DND-41 (cell line): ENCODE results near the gene MARS1.

Experiments used
- ATAC-seq: fragments of 200-7000 bp; cut with Tn5 transposase; 3 replicates; pipeline ENCODE4 v1.9.1; 2021; ENCODE audit warnings: low read depth; ENCODE audit not compliant: insufficient read depth
- DNase-seq: peaks from one replicate; pipeline ENCODE4 v3.0.0-alpha.2; 2020
- H2AFZ ChIP-seq: 2 replicates; pipeline ENCODE4 v1.6.0; 2012; ENCODE audit warnings: low read depth, low read length
- H3K27ac ChIP-seq: 2 replicates; pipeline ENCODE4 v1.5.1; 2012; ENCODE audit warnings: low read length, inconsistent platforms
- H3K27me3 ChIP-seq: fragments of 200-600 bp; sonication (generic); 2 replicates; pipeline ENCODE4 v1.6.0; 2012; ENCODE audit warnings: low read length, mild to moderate bottlenecking, inconsistent platforms; ENCODE audit not compliant: insufficient read depth, poor library complexity
- H3K36me3 ChIP-seq: 2 replicates; pipeline ENCODE4 v1.5.1; 2012; ENCODE audit warnings: low read length, inconsistent platforms; ENCODE audit not compliant: insufficient read depth
- H3K4me1 ChIP-seq: 2 replicates; pipeline ENCODE4 v1.5.1; 2012; ENCODE audit warnings: mild to moderate bottlenecking, low read length; ENCODE audit not compliant: insufficient read depth
- H3K4me2 ChIP-seq: 2 replicates; pipeline ENCODE4 v1.6.0; 2012; ENCODE audit warnings: mild to moderate bottlenecking, moderate library complexity, low read length, inconsistent platforms; ENCODE audit not compliant: insufficient read depth
- H3K4me3 ChIP-seq, 2 experiments: fragments of 200-600 bp in 1 of 2; shearing (Covaris generic) in 1 of 2; 2 replicates each; pipeline ENCODE4 v1.5.1; 2012 to 2016; ENCODE audit warnings: inconsistent platforms in 2 of 2, low read length in 2 of 2, mild to moderate bottlenecking in 2 of 2, low read depth in 1 of 2, moderate library complexity in 1 of 2
- H3K79me2 ChIP-seq: 2 replicates; pipeline ENCODE4 v1.6.0; 2012; ENCODE audit warnings: low read length, inconsistent platforms; ENCODE audit not compliant: insufficient read depth
- H3K9ac ChIP-seq: 2 replicates; pipeline ENCODE4 v1.6.0; 2012; ENCODE audit warnings: low read depth, mild to moderate bottlenecking, inconsistent platforms, low read length, moderate library complexity
- H3K9me3 ChIP-seq: 2 replicates; pipeline ENCODE4 v1.5.1; 2012; ENCODE audit warnings: low read length, moderate library complexity, mild to moderate bottlenecking, inconsistent platforms; ENCODE audit not compliant: insufficient read depth, severe bottlenecking
- H4K20me1 ChIP-seq: 2 replicates; pipeline ENCODE4 v1.6.0; 2012; ENCODE audit warnings: low read length; ENCODE audit not compliant: insufficient read depth
- EZH2 ChIP-seq: IDR thresholded peaks from 3 replicates; pipeline ENCODE4 v1.6.1; 2012; ENCODE audit warnings: borderline replicate concordance, low read depth, mild to moderate bottlenecking, moderate library complexity, low read length, inconsistent platforms; ENCODE audit not compliant: severe bottlenecking
- TF ChIP-seq, protein P1 (sequence below): IDR thresholded peaks from 2 replicates; pipeline ENCODE4 v1.5.1; 2012; ENCODE audit warnings: borderline replicate concordance, low read length, moderate library complexity, mild to moderate bottlenecking; ENCODE audit not compliant: poor library complexity, severe bottlenecking; ENCODE audit errors: extremely low read depth

The MARS1 gene

DNA sequence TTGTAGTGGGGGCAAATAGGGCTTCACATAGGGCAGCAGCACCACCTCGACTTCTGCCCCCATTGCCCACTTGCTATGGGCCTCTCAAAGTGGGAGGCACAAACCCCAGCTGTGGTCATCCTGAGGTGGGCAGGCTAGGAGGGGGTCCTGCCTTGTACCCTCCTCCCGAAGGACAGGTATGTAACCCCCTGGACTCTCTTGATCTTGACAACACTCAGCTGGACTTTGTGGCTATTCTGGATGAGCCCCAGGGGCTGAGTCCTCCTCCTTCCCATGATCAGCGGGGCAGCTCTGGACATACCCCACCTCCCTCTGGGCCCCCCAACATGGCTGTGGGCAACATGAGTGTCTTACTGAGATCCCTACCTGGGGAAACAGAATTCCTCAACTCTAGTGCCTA is 16.2 kb upstream of the MARS1 start:
- TF ChIP-seq, protein P1, sequence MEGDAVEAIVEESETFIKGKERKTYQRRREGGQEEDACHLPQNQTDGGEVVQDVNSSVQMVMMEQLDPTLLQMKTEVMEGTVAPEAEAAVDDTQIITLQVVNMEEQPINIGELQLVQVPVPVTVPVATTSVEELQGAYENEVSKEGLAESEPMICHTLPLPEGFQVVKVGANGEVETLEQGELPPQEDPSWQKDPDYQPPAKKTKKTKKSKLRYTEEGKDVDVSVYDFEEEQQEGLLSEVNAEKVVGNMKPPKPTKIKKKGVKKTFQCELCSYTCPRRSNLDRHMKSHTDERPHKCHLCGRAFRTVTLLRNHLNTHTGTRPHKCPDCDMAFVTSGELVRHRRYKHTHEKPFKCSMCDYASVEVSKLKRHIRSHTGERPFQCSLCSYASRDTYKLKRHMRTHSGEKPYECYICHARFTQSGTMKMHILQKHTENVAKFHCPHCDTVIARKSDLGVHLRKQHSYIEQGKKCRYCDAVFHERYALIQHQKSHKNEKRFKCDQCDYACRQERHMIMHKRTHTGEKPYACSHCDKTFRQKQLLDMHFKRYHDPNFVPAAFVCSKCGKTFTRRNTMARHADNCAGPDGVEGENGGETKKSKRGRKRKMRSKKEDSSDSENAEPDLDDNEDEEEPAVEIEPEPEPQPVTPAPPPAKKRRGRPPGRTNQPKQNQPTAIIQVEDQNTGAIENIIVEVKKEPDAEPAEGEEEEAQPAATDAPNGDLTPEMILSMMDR: no peak
- no peak for TF ChIP-seq EZH2
- Histone ChIP-seq H3K9ac (no peak overlapping the region), H3K27me3 (no peaks in the 10 kb centered on the region), H3K4me3 (no peak overlapping the region), H2AFZ (no peak overlapping the region), H3K4me1 (peaks cover 10% of the 10 kb centered on the region), H3K27ac (no peak overlapping the region), H3K4me2 (no peak overlapping the region), H3K36me3 (peaks cover 20% of the 10 kb centered on the region), H4K20me1 (no peaks in the 10 kb centered on the region), H3K9me3 (no peaks in the 10 kb centered on the region), H3K79me2 (peaks cover 10% of the 10 kb centered on the region)
- no peak for DNase-seq
- no peak for ATAC-seq

DNA sequence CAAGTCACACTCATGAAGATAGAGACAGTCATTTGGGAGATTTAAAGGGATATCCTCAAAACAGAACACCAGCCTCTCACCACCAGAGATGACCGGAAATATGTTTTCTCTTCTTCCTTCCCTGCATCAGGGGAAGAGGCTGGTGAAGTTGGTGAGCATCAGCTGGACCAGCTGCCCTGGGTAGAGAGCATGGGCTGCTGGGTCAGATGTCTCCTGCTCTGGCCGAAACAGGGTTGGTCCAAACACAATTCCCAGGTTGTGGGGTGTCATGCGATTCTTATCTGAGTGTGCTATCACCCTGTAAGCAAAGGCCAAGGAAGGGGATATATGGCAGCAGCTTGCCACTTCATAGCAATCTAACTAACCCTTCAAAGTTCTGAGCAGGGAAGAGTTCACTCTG is 15.5 kb upstream of the MARS1 start:
- no peak for DNase-seq
- no peaks in the 10 kb centered on the region for H3K27me3 ChIP-seq
- H3K9ac ChIP-seq: no peak overlapping the region
- no peak overlapping the region for H3K27ac ChIP-seq
- no peak overlapping the region for H2AFZ ChIP-seq
- no peak for ATAC-seq
- no peaks in the 10 kb centered on the region for H3K9me3 ChIP-seq
- TF ChIP-seq EZH2: no peak
- TF ChIP-seq, protein P1: no peak
- peaks cover 18% of the 10 kb centered on the region for H3K4me1 ChIP-seq
- H3K79me2 ChIP-seq: peaks cover 14% of the 10 kb centered on the region
- H3K4me3 ChIP-seq: no peak overlapping the region
- H3K36me3 ChIP-seq: peaks cover 20% of the 10 kb centered on the region
- H4K20me1 ChIP-seq: no peaks in the 10 kb centered on the region
- no peak overlapping the region for H3K4me2 ChIP-seq

DNA sequence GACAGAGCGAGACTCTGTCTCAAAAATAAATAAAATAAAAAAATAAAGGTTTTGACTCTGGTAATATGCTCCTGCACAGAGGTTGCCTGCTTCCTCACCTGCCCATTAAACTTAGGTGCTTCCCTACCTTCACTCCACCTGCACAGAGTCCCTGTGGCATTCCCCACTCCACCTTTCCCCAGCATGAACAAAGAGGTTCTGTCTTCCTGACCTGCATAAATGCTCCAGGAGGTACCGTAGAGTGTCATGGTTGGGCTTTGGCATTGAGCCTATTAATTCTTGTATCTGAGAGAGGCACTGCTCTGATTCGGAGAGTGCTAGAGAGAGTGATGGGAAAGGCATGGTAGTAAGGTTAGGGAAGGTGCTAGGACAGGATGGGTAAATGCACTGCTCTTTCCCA is 14.5 kb upstream of the MARS1 start:
- H2AFZ ChIP-seq: no peak overlapping the region
- peaks cover 20% of the 10 kb centered on the region for H3K36me3 ChIP-seq
- no peak for DNase-seq
- H3K79me2 ChIP-seq: peaks cover 14% of the 10 kb centered on the region
- peaks cover 28% of the 10 kb centered on the region for H3K4me1 ChIP-seq
- TF ChIP-seq EZH2: no peak
- H3K4me2 ChIP-seq: no peak overlapping the region
- ATAC-seq: no peak
- no peak overlapping the region for H3K9ac ChIP-seq
- no peaks in the 10 kb centered on the region for H3K27me3 ChIP-seq
- no peaks in the 10 kb centered on the region for H4K20me1 ChIP-seq
- no peak overlapping the region for H3K27ac ChIP-seq
- H3K9me3 ChIP-seq: no peaks in the 10 kb centered on the region
- no peak overlapping the region for H3K4me3 ChIP-seq

DNA sequence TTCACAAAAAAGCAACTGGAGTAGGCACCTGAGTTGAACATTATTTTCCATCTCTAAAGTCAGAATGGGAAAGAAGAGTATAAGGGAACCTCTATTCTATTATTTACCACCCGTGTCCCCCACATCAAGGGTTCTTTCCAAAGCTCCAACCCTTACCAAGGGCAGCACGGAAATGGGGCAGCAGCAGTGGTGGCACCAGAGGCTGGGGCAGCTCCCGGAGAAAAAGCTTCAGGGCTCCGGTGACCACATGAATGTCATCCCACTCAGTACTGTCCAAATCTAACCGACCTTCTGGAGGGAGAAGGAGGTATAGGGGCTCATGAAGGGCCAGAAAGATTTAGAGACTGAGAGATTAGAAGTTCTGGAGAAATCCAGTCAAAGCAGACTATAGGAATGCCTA is 14.0 kb upstream of the MARS1 start:
- no peak for TF ChIP-seq EZH2
- TF ChIP-seq, protein P1: no peak
- no peaks in the 10 kb centered on the region for H3K27me3 ChIP-seq

More for the DNA sequence above, 14.0 kb upstream of the MARS1 start:
- Histone ChIP-seq H3K4me1 (peaks cover 31% of the 10 kb centered on the region), H3K9ac (no peak overlapping the region), H3K4me3 (no peak overlapping the region), H2AFZ (no peak overlapping the region), H3K4me2 (no peak overlapping the region), H3K9me3 (no peaks in the 10 kb centered on the region), H4K20me1 (no peaks in the 10 kb centered on the region), H3K27ac (no peak overlapping the region), H3K79me2 (peaks cover 14% of the 10 kb centered on the region), H3K36me3 (peaks cover 20% of the 10 kb centered on the region)
- ATAC-seq: no peak
- no peak for DNase-seq
